HS-5 (cell line): ENCODE measurements around the gene PON2.
"Not testable (repeated sequence)": the region's sequence is repeated elsewhere in the genome, so short reads cannot be mapped to it uniquely, and the experiment has no call there.

Experiments used
- DNase-seq: peaks from one replicate; pipeline ENCODE4 v3.0.0-alpha.2; 2012; ENCODE audit warnings: low read depth

Gene PON2

DNA sequence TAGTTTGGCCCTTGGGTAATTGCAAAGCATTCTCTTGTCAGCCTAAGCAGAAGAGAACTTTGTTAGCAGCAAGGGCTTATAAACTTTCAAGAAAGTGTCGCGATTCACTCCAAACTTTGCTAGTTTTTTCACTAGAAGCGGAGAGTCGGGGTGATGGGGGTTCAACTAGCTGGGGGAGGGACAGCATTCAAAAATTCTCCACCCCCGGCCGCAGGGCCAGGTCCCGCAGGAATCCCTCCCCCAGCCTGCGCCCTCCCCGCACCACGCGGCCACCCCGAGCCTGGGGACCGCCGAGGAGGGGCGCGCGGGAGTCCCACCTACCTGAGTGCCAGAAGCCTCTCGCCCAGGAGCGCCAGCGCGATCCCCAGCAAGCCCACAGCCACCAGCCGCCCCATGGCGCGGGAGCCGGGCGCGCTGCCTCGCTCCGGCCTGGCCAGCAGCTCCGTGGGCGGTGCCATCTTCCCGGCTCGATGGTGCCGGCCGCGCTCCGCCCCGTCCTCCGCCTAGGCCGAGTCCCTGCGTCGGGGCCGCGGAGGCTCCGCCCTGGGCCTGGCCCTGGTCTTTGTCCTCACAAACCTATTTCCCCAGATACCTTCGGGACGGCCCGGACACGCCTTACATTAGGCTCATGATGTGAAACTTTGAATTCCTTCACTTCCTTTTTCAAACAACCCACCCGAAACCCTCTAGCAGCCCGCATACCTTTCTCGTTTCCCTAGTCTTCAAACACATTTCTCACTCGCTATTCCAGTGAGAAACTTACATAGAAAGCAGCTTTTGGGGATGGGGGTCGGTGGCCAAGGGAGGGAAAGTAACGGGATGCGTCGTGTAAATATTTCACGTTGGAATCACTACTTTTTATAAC, at the start of gene PON2:
TSS of gene PON2 (minus strand) at position 472 of the 865 bp plus-strand sequence. CDS start at position 395, 77 bp downstream.
- peak; percentile 56 for DNase-seq

DNA sequence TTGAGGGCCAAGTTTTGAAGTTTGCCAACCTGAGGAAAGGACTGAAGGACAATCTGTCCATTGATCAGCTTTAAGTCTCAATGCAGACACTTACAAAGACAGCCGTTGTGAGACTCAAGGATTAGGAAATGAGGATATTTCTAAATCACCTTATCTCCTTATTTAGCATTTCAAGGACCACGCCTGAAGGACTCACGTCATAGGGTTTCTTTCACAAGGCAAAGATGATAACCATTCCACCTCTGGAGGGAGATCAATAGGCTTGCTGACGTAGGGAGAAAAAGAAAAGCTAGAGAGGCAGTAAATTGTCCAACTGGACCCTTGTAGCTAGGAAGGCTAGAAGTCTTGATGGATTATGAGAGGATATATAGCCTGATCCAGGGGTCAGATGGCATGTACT, 47.6 kb upstream of the PON2 start:
- no peak for DNase-seq

DNA sequence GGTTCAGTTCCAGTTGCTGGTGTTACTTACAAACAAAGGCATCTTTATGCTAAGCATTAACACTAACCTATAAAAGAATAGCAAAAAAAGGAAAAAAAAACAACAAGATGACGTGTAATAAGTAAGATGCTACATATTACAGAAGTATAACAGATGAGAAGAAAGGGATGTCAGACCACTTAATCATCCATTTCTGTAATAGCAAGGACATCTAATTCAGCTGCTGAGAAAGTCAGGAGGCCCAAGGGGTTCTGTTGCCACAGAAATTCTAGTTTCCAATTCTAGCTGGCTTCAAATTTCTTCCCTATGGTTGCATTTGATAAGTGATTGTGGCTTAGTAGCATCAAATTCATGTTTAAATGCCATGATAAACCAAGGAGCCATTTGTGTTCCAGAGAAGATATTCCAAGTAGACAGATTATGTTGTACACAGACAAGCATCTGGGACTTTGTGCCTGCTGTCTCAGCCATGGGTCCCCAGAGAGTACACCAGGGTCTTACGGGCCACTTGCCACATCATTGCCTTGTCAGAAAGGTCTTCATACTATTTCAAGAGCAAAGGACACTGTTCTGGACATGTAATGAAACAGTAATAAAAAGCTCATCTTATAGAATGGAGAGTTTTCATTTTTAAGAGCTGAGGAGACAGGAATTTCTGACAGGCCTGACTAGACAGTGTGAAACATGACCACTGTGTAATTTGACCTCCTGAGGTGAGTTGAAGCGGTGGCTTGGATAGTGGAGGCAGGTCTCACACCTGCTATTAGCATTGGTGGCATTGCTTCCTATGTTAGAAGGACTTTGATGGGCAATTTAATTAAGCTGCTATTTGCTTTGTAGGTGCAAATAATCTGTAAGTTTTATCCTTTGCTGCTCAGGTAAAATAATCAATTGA, 46.7 kb upstream of the PON2 start:
- no peak for DNase-seq

DNA sequence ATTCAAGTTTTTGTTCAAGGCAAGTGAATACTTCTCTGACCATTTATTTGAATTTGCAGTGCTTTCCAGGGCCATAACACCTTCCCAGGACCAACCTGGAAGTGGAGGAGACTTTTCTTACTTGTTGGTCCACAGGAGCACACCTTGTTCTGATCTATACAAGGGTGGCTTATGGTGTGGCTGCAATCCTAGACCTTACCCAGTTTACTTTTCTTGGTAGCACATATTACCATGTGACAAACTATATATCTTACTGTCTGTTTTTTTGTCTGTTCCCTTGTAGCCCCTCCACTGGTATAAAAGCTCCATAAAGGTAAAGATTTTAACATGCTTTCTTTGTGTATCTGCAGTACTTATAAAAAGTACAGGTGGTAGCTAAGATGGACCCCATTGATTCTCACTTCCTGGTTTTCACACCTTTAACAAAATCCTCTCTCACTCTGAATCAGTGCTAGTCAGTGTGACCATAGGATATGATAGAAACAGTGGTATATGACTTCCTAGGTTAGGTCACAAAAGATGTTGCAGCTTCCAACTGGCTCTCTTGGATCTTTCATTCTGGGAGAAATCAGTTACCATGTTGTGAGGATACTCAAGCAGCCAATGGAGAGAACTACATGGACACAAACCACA, 45.3 kb upstream of the PON2 start:
- no peak for DNase-seq

DNA sequence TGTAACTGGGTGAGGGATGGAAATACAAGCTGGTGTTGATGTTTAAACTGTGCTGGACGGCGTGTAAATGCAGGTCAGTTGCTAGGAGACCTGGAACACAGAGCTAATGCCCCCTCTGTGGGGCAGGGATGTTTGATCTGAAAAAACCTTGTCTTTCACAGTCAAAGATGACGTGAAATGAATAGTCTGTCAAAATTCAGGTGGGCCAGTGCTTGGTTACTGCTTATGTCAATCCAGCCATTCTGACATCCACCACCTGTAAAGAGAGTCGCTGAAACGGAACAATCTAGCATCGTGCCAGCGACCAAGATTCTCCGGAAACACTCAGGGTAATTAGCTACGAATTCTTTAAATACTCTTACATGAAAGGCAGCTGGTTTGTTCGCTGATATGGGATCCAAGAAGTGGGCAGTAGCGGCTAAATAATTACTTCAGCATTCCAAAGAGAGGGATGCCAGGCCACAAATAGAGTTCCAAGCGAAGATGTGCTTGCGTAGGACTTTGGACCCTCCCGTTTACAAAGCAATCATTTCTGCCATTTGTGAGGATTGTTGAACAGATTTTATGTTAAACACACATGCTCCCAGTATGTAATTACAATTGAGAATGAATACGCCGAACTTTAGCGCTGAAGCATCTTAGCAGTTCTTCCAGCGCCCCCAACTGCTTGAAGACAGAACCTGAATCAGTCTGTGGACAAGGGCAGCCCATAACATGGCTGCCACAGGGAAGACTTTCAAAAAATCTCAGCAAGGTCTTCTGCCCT, 43.6 kb upstream of the PON2 start:
- DNase-seq = no peak

DNA sequence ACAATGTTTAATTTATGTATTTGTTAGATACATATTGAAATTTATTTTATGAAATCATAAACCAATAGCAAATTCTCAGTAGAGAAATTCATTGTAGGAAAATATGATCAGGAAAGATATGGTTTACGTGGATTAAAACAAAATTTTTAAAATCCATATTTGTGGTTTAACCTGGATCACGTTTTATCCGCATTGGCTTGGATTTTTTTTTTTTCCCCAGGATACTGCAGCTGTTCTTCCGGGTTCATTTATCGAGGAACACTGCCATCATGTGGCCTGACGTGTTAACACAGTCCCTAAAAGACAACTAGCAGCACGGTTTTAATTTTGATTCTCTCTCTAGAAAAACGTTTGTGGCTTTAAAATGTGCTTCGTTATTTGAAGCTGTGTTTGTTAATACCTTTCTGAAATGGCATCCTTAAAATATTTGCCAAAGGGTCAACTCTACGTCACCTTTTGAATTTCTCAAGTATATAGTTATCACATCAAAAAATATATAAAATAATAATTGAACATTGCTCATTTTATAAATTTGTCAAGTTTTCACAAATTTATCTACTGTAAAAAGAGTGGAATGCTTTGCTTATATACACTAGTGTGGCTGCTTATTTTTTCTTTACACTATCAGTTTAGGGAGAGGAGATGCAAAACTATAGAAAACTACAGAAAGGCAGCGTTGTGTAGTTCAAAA, 42.2 kb upstream of the PON2 start:
- peak; percentile 29 for DNase-seq

DNA sequence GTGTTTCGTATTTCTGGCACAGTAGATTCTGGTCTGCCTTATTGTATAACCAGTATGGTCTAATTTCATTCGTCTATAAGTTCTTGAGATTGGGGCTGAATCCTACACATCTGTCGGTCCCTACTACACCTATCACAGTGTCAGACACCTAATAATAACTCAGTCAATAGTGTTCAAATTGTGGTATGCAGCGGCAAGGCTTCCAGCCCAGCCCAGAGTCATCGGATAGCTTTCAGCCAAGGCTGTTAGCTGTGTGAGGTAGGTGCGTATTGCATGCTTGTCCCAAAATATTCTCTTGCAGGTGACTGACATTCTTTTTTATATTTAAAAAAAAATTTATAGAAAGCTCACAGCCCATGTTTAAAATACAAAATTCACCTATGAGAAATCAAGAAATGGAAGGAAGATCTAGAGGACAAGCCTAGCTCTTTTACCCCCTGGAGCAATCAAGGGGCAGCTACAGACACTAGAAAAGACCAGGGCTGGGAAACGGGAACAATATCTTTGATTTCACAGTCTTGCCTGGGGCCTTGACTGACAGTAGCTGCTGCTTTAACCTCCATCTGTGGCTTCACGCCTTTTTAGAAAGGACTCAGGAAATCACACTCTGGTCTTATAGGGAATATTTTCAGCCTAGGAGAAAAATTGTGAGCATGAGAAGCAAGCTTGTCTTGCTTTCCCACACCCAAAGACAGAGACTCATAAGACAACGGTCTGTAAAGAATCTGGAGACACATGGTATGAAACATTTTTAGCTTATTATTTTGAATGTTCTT, 41.4 kb upstream of the PON2 start:
- DNase-seq = no peak

DNA sequence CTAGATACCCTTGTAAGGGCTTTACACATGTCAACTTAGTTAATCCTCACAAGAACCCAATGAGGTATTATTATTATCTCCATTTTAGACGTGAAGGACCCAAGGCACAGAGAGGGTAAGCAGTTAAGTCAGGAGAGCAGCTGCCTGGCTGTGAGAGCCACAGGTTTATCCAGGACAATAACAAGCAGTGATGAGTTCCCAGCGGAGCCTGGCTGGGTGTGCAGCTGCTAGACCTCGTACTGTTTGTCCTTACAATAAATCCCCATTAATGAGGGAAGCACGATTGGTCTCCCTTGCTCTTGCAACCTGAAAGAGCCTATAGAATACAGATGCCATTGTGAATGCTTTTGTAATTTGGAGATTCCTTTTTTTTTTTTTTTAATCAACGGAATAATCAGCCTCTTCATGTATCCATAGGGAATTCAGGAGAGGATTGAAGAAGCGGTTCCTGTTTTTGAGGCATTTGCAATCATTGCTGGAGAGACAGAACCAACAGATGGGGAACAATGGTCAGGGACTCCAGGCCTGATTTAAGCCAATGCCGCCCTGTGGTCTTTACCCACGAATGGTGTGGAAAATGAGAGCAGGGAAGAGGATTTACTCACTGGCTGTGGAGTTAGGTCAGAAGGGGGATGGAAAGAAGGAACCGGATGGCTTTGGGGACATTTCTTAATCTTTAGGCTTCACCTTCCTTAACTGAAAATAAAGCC, 38.6 kb upstream of the PON2 start:
- no peak for DNase-seq

DNA sequence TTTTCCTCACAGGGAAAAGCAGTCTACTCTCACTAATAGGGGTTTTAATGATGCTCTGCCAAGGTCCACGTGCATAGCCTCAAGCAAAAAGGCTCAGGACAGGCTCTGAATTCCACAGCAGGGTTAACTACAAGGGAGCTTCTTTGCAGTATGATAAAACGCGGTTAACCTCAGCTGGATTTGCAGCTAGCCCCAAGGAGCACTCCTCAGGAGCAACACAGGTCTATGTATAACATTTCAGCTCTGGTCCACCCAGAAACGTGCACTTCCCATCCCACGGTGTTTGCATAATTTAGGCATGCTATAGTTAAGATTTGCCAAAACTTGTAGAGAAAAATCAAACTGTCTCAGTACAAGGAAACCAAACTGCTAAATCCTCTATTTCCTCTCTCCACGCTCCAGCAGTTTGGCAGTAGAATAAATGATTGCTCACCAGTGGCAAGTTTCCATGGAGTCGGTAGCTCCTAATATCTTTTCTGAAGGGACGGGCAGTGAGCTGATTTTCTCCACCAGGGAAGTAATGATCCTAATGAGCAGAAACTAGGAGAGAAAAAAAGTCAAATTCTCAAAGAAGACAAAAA, 37.8 kb upstream of the PON2 start:
- no peak for DNase-seq

DNA sequence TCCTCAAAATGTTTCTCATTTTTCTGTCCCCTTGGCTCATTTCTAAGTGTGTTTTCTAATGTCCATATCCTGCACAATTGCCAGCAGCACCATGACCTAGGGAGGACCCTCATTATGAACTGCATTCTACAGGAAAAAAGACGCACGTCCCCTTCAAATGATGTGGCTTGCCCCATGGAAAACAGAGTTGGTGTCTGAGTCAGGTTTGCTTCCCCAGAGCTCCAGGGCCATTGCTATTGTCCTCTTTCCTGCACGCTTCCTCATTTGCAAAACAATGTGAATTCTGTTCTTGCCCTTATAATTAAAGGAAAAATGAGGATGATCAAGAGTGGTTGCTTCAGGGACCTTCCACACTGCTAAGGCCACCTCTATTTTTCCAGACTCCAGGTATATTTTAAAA, 36.2 kb upstream of the PON2 start:
- no peak for DNase-seq

DNA sequence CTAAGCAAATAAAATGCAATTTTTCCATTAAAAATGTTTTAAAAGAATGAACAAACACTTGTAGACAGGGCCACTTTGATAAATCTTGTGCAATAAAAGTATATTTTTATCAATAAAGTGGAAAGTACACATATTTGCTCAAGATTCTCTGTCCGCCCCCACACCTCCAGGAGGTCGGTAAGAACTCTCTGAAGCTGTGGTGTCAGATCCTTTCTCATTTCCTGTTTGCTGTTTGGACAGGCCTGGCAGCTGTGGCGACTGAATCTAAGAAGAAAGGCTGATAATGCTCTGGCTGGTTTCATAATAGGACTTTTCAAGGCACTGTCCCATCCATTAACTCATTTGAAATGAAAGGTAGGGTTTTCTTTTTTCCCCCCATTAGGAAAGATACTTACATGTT, 35.6 kb upstream of the PON2 start:
- DNase-seq = no peak

DNA sequence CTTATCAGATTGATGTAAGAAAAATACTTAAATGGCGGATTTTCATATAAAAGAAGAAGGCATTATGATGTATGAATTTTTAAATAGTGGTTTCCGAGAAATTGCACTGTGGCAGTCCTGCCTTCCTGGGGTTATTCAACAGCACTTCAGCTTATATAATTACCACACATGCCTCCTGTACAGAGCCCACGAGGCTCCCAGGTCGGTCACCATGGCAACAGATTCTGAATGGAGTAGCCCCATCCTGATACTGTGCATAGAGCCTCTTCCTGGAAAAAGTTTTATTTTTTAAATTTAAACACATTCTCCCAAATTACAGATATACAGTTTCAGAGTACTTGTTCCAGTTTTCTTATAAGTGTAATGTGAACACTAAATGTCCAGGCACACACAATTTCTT, 35.0 kb upstream of the PON2 start:
- no peak for DNase-seq

DNA sequence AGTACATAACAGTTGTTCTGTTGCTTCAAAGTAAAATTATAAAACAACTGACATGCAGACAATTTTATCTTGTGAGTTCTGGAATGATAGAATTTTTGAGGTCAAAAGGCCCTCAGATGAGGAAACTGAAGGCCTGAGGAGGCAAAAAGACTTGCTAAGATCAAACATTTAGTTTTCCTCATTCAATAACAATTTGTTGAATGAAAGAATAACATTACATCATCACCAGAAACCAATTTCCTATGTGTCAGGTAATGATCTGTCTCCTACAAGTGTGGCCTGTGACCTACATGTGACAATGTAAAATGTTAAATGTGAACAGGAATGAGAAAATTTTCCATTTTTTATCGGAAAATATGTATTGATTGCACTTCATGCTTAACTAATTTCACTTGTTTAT, 34.4 kb upstream of the PON2 start:
- no peak for DNase-seq

DNA sequence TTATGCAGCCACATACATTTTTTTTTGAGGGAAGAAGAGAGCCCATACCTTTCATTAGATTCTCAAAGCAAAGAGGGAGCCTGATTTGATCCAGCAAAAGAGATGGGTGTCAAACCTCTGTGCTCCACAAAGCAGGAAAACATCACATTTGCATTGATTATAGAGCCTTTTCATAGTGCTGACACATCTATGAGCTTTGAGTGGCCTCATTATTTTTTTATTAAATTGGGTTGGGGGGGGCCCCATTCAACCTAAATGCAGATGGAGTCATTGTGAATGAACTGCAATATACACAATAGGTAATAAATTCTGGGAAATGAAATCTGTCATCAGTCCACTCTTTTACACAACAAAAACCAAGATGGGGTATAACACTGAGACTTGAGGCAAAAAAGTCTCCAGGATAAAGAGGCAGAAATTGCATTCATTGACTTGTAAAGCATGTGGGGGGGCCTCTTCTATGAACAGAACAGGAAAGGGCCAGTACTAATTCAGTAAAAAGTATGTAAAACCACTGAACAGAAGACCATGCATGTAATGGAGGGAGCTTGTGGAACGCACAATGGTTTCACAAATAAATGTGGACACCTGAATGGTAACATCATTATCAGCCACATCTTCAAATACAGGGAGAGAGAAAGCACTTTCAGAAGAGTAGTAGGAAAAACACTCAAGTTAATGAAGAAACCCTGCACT, 33.2 kb upstream of the PON2 start:
- no peak for DNase-seq

DNA sequence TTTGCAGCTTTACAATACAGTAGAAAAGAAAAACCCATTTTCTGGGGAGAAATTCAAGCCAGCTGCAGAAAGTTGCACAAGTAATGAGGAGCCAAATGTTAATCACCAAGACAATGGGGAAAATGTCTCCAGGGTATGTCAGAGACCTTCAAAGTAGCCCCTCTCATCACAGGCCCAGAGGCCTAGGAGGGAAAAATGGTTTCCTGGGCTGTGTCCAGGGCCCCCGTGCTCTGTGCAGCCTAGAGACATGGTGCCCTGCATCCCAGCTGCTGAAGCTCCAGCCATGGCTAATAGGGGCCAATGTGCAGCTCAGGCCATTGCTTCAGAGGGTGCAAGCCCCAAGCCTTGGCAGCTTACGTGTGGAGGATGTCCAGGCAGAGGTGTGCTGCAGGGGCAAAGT, 25.8 kb upstream of the PON2 start:
- not testable (repeated sequence) for DNase-seq

DNA sequence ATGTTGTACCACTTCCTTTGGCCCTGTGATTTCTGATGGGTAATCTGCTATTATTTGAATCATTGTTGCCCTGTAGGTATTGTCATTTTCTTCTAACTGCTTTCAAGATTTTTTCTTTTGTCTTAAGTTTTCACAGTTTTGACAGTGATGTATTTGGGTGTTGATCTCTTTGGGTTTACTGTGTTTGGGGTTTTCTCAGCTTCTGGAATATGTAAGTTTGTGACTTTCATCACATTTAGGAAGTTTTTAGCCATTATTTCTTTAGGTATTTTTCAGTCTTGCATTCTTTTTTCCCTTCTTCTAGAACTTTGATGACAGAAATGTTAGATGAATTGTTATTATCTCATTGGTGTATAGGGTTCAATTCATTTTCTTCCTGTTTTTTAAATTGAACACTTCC, 23.1 kb upstream of the PON2 start:
- no peak for DNase-seq

DNA sequence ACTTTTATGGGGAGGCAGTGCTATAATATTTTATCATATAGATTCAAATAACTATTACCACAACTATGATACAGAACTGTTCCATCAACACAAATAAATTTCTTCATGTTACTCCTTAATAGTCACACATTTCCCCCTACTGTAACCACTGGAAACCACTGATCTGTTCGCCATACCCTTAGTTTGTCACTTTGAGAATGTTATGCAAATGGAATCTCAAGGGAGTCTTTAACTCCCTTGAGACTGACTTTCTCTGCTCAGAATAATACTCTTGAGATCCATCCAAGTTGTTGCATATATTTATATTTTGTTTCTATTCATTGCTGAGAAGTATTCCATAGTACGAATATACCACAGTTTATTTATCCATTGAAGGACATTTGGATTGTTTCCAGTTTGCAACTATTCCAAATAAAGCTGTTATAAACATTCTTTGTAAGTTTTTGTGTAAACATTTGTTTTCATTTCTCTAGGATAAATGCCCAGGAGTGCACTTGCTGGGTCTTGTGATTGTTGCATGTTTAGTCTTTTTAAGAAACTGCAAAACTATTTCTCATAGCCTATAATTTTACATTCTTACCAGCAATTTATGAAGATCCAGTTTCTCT, 19.7 kb upstream of the PON2 start:
- DNase-seq = no peak

DNA sequence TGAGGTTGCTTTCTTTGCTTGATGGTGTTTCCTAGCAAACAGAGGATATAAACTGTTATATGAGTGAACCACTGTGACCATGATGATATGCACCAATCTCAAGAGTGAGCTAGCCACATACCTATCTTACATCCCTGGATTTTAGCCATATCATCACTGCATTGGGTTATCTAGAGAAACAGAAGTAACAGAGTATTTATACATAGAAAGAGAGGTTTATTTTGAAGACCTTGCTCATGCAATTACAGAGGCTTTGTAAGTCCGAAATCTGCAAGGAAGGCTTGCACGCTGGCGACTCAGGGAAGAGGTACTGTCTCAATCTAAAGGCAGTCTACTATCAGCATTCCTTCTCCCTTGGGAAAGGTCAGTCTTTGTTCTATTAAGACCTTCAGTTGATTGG, 11.8 kb upstream of the PON2 start:
- DNase-seq = no peak
